GM21529 (cell line): ENCODE results near the gene SYNDIG1.

Experiments used
- ATAC-seq: cut with Tn5 transposase; IDR thresholded peaks from one replicate; pipeline ENCODE4 v1.9.1; 2021; ENCODE audit not compliant: unreplicated experiment

SYNDIG1 gene

DNA sequence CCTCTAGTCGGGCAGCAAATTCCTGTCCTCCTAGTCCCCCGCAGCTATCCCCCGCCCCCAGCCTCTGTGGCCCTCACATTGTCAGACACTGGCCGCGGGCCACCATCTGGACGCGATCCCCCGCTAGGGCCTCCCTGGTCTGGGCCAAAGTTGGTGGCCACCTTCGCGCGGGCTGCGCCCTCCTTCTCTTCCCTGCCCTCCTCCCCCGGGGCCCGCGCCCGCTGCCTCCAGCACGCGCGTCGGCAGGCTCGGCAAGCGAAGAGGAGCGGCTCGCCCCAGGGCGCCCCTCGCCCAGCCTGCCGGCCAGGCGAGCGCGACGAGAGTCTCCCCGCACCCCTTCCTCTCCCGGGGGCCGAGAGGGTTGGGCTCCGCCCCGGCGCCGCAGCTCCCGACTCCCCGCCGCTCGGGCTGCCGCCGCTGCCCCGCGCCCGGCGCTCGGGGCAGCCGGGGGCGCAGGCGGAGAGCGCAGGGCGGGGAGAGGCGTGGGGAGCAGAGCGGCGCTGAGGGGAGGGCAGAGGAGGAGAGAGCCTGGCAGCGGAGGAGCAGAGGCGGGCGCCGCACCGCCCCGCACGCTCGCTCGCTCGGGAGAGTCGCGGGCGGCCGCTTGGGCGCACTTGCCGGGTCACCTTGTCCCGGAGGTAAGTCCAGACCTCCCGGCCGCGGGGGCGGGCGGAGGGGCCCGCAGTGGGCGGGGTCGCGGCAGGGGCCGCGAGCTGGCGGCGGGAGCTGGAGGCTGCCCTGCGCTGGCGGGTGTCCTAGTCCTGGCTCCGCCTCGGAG is at the start of gene SYNDIG1:
Gene SYNDIG1 (plus strand): TSS at position 514 of the 778 bp plus-strand sequence. CDS start 73,469 bp downstream, outside the sequence.
- ATAC-seq = no peak

DNA sequence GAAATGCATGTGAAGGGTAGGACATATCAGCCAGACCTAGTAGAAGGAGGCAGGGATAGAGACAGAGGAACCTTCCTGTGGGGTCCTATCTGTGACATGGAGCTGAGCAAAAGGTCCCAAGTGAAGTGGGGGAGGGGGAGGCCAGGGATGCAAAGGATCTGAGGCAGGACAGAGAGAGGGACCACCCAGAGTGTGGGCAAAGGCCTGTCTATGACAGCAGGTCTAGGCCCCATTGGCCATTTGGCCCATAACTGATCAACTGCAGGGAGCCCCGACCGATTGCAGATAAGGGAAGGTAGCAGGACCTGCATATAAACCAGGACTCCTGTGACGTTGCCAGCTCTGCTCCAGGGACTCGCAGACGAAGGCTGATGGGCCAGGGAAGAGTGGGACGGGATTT is 49.6 kb upstream of the SYNDIG1 start:
- ATAC-seq = no peak

DNA sequence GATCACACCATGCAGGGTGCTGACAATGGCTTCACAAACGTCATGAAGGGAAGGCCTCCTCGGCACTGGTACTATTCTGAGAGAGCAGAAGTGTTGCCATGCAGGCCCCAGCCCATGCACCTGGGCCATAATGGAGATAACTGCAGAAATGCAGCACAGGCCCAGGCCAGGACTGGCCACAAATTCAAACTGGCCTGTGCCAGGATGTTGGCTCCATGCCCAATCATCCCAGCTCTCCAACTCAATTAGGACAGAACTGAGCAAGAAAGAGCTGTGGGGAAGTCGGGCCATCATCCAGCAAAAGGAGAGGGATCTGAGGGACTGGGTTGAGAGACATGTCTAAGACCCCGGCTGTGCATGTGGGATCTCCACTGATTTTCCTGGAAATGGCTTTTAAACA is 48.9 kb upstream of the SYNDIG1 start:
- ATAC-seq = no peak

DNA sequence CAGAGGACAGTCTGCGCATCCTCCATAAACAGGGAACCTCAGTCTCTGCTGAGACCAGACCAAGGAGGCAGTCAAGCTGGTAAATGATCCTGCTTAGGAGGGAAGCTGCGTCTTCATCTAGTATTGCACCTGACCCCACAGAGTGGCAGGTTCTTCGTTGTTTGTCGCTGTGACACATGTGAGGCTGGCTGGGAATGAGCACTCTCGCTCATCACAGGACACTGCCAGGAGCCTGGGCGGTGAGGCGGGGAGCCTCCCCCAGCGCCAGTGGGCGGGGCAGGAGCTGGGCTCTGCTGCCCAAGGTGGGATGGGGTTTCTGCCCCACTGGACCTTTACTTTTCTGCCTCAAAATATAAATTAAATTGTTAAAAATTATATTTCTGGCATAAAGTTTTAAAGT is 48.4 kb upstream of the SYNDIG1 start:
- no peak for ATAC-seq

DNA sequence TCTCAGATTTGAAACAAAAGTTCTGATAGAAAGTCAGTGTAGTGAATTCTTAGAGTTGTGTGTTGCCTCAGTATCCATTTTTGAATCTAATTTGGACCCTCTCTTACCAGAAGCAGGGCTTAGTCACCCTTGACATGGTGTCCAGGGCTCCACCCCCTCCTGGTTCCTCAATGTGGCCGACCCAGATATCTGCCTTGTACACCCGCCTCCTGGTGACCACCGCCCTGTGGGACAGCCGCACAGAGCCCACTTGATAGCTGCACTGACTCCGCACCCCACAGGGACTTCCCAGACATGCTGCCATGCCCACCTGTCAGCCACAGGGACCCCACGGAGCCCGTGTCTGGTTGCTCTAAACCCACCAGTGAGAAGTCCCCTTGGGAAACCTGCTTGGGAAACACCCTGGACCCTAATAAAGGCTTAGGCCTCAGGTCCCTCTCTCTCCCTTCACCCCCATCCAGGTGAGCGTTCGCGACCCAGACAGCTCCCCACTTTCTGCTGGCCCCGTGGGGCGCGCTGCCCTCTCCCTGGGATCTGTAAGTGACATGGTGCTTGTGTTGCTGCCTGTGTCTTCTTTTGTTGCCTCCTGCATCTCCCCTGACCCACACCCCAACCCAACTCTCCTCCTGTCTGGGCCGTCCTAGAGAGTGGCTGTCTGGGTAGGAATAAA is 47.2 kb upstream of the SYNDIG1 start:
- ATAC-seq = no peak

DNA sequence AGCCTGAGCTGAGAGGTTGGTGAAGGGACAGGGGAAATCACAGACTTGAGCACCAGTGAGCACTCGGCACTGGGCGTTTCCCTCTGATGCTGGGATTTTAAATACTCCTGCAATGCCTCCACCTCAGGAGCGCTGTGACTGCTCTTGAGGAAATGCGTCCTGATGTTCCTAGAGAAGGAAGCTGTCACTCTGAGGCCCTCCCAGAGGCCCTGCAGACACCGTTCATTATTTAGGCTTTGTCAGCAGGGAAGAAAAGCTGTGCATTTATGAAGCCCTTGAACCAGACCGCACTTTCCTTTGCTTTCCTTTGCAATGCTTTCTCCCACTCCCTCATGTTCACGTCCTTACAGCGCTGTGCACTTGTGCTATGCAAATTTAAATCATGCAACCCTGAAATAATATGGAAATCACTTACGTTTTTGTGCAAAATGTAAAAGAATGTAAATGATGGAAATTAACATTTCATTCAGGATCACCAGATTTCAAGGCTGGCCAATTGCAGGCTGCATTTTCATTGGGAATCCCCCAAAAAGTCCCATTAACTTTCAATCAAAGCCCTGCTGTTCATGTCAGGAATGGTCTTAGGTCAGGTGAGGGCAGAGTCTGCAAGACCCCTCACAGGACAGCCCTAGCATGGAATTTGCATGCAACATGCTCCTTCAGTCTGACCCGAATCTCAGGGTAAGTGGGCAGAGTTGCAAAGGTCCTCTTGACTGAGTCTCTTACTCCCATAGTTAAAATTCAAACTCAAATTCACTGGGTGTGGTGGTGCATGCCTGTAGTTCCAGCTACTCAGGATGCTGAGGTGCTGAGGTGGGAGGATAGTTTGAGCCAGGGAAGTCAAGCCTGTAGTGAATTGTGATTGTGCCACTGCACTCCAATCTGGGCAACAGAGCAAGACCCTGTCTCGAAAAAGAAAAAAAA is 45.8 kb upstream of the SYNDIG1 start:
- ATAC-seq = no peak

DNA sequence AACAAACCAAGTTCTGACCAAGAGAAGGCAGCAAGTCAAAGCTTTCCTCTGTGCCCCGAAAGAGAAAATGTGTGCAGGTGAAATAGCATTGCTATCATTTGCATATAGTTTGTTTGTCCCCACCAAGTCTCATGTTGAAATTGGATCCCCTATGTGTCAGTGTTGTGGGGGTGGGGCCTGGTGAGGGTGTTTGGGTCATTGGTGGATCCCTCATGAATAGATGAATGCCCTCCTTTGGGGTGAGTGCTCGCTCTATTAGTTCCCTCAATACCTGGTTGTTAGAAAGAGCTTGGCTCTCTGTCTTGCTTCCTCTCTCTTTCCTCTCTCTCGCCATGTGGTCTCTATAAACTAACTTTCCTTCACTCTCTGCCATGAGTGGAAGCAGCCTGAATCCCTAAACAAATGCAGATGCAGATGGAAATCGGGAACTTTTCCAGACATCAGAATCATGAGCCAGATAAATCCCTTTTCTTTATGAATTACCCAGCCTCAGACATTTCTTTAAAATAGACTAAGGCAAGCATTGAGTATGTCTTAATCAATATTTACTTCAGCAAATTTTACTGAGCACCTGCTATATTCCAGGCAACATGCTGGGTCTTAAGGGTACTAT is 43.8 kb upstream of the SYNDIG1 start:
- ATAC-seq = no peak

DNA sequence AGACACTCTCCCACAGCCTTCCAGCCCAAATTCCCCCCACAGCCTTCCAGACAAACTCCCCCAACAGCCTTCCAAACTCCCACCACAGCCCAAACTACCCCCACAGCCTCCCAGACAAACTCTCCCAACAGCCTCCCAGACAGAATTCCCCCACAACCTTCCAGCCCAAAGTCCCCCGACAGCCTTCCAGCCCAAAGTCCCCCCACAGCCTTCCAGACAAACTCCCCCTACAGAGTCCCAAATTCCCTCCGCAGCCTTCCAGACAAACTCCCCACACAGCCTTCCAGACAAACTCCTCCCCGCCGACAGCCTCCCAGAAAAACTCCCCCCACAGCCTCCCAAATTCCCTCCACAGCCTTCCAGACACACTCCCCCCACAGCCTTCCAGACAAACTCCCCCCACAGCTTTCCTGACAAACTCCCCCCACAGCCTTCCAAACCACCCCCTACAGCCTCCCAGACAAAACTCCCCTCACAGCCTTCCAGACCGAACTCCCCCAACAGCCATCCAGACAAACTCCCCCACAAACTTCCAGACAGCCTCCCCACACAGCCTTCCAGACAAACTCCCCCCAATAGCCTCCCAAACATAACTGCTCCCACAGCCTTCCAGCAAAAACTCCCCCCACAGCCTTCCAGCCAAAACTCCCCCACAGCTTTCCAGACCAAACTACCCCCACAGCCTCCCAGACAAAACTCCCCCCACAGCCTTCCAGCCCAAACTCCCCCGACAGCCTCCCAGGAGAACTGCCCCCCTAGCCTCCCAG is 38.0 kb upstream of the SYNDIG1 start:
- ATAC-seq = no peak

DNA sequence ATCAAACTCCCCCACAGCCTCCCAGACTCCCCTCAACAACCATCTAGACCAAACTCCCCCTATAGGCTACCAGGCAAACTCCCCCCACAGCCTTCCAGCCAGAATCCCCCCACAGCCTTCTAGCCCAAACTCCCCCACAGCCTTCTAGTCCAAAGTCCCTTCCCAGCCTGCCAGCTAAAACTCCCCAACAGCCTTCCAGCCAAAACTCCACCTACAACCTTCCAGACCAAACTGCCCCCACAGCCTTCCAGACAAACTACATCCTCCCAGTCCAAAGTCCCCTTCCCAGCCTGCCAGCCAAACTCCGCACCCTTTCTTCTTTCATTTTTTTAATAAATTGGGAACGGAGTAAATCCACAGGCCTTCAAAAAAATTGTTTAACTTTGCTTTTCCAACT is 37.4 kb upstream of the SYNDIG1 start:
- ATAC-seq = no peak

DNA sequence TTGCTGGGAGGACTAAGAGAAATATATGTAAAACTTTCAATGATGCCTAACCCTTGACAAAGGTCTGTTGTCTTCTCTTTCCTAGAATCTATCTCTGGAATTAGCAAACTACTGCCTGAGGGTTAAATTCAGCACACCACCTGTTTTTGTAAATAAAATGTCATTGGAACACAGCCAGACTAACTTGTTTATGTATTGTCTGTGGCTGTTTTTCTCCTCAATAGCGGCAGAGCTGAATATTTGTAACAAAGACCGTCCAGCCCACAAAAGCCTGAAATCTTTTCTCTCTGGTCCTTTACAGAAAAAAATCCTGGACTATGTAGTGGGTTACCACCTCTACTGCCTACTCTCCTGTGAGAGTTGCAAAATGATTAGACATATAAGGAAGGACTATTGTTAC is 33.3 kb upstream of the SYNDIG1 start:
- ATAC-seq = no peak

DNA sequence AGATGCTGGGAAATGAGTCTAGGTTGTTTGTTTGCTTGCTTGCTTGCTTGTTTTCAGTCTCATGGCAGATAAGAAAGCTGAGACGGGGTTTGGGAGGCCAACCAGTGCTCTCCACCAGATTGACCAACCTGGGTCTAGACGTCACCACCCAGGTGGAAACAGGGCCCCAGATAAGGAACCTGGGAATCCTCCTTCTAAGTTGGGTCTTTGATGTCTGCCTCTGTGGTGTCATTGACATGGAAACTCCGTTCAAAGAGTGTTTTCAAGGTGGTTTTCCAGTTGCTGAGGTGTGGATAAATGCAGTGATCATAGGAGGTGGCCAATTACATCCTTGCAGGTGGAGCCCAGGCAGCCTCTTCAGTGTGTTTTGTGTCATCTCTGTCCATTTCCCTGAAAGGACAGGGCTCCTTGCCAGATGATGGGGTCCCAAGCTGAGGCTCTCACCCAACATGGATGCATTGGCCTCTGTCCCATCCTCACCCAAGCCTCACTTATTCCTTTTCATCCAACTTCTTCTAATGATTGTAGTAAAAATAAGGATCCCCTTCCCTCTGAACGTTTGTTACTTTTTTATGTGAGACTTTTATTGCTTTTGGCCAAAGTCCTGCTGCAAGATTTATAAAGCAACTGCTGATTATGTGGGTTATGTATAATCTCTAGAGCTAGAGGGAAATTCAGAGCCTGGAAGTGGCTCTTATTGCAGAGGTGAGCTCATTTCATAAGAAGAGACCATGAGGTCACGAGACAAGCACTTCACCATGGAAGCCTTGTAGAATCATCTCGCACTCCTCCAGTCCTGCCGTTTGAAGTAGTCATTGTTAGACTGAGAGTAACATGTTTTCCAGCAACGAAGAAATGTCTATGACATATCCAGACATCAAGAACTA is 32.0 kb upstream of the SYNDIG1 start:
- no peak for ATAC-seq

DNA sequence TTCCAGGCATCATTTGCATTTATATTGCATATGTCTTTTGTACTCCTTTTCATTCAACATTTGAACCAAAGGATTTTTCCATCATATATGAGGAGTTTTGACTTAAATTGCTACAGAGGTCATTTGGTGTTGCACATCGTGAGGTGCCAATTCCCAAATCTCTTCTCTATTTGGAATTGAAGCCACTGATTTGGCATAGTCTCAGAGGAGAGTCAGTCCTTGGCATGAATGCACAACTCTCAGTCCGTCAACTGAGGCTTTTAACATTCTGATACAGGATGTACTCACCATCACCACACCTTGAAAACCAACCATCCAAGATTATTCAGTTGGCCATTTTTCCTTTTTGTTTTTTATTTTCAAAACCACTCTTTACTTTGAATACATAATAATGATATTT is 31.1 kb upstream of the SYNDIG1 start:
- ATAC-seq = no peak

DNA sequence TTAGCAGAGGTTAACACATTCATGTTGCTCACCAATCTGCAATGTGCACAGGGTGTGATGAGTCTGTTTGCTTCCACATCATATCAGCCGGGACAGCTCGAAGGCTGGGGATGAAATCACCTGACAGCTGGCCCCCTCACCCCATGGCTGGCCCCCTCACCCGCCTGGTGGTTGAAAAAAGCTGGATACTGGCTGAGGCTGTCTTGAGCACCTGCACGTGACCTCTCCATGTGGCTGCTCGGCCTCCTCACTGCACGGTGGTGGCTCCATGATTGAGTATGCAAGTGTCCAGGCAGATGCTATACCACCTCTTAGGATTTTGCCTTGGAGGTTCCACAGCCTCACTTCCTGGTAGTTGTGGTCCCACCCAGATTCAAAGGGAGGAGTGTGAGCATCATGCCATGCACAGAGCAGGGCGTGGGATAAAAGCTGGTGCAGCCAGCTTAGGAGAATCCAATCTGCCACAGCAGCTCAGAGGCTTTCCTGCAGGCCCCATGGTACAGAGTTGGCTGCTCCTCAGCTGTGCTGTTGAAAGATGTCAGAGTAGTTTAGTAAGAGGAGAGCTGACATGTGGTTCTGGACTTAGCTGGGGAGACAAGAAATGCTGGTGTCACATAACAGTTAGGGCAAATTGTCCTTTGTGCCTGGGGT is 29.6 kb upstream of the SYNDIG1 start:
- no peak for ATAC-seq

DNA sequence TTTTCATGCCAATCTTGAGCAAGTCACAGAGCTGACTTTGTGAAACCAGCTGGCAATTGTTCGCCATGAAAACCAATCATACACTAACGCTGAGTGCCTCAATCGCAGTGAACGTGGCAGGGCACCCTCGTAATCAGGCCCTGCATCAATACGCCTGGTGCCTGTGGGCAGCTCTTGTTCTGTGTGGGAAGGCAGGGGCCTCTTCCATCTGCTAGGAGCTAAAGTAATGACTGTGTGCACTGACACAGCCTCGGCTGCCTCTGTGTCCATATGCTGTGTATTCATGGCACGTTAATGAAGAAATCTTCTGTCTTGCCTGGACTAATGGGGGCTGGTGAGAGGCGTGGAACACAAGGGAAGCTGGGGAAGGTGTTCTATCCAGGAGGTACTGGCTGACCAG is 27.8 kb upstream of the SYNDIG1 start:
- no peak for ATAC-seq

DNA sequence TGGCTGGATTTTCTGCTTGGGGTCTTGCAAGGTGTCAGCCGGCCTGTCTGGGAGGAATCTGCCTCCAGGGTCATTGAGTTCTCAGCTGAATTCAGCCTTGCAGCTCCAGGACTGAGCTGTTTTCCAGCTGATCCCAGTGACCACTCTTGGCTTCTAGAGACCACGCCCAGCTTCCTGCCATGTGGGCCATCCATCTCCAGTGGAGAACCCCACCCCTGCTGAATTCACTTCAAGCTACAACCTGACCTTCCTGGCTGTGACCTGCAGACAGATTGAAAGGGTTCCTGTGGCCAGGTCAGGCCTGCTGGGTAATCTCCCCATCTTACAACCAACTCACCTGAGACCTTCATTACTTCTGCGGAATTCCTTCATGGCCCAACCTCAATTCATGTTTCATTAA is 26.5 kb upstream of the SYNDIG1 start:
- ATAC-seq = no peak

DNA sequence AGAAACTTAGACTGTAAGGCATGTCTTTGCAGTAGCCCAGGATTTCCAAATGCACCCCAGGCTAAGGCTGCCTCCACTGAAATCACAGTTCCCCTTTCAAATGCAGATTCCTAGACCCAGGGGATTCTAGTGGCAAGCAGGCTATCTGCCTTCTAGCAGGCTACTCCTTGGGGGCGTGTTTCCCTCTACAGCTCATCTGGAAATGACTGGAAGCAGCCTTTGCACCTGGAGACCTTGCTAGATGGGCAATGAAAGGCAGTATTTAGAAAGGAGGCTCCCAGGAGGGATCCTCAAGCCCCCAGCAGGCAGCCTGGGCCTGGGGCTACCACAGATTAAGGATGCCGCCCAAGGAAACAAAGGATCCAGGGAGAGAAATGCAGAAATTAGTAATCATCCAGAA is 26.0 kb upstream of the SYNDIG1 start:
- ATAC-seq = no peak

DNA sequence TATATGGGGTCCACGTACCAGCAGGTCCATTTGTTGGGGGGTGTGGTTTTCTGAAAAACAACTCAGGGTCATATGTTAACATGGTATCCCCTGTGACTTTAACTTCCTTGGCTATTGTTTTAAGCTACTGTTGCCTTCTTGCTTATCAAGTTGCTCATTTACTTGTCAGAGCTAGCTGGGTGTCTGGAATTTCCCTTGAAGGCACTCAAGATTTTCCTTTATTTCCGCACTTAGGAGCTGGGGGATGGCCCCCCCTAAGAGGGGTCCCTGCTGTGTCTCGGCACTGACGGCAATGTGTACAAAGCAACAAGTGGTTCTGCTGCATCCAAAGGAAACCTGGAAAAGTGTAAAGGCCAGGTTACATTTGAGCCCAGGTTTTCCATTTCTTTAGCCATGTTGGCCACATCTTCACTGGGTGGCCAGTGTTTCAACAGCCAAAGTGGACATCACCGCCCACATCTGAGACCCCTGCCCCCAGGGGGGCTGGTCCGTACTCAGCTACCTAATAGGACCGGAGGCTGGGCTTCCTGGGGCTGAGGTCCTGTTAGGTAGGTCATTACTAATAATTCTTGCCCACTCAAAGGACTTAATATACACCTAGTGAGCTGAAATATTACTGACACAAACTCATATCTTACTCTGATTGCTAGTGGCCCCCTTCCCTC is 24.8 kb upstream of the SYNDIG1 start:
- no peak for ATAC-seq

DNA sequence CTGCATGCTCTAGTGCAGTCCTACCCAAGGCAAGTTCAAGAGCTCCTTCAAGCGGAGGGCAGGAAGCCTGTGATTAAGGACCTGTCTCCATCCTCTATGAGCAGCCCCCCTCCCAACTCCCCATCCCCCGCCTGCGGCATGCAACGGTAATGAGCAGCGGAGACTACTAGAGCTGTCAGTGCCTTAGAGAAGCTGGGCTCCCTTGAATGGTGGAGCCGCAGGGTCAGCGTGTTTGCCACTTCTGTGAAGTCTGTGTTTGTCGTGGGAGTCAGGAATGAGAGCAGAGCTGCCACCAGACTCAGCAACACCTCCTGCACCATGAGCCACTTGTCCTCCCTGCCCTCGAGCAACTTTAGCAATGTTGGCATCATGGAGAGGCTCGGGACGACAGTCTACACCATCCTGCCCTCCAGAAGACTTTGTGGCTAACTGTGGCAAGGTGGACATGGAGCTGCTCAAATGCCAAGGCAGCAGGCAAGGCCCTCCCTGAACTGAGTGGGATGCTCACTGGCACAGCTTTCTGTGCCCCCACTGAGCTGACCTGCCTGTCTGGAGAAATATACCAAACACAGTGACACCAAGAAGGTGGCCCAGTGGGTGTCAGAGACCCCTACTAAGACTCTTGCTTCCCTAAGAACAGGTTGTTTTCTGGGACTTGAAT is 23.8 kb upstream of the SYNDIG1 start:
- no peak for ATAC-seq
